NCI-H2196 treated with DMSO at 0.1 percent for 48 hours (cell line): ENCODE measurements around the gene RSPH1.

Experiments
- DNase-seq: peaks from one replicate; lab custom pipeline; 2025; ENCODE audit not compliant: unreplicated experiment; lab: John Stamatoyannopoulos, UW

Gene RSPH1

GRCh38 chr21:42513985-42514882, 18.2 kb upstream of the RSPH1 start:
- DNase-seq: no peak

- DNase-seq: no peak
Observed at GRCh38 chr21:42513151-42513984, 17.3 kb upstream of the RSPH1 start, which contains the start of gene SLC37A1. TSS of gene SLC37A1 (plus strand) at chr21:42513852. CDS start at chr21:42518455, 4,603 bp downstream.

- no peak for DNase-seq
Observed at GRCh38 chr21:42512346-42513034, 16.5 kb upstream of the RSPH1 start.

- no peak for DNase-seq
Observed at GRCh38 chr21:42509244-42509643, 13.2 kb upstream of the RSPH1 start.

GRCh38 chr21:42508371-42508770, 12.3 kb upstream of the RSPH1 start:
- no peak for DNase-seq

- DNase-seq: no peak
Observed at GRCh38 chr21:42507418-42507817, 11.4 kb upstream of the RSPH1 start.

- no peak for DNase-seq
Observed at GRCh38 chr21:42505090-42505726, 9.2 kb upstream of the RSPH1 start.

GRCh38 chr21:42503711-42504110, 7.7 kb upstream of the RSPH1 start:
- no peak for DNase-seq

GRCh38 chr21:42500736-42501135, 4.7 kb upstream of the RSPH1 start:
- DNase-seq: no peak

GRCh38 chr21:42500225-42500624, 4.2 kb upstream of the RSPH1 start:
- no peak for DNase-seq

- no peak for DNase-seq
Observed at GRCh38 chr21:42499444-42500112, 3.6 kb upstream of the RSPH1 start.

GRCh38 chr21:42498012-42498411, 2.0 kb upstream of the RSPH1 start:
- no peak for DNase-seq

- DNase-seq: no peak
Observed at GRCh38 chr21:42496839-42497202, 797 bp upstream of the RSPH1 start.

- peak; percentile 60 for DNase-seq
Observed at GRCh38 chr21:42495765-42496119, 282 bp downstream of the RSPH1 start.

GRCh38 chr21:42495027-42495426, 997 bp downstream of the RSPH1 start:
- DNase-seq: no peak

GRCh38 chr21:42493109-42494060, 2.6 kb downstream of the RSPH1 start:
- DNase-seq: no peak

GRCh38 chr21:42492201-42492600, 3.8 kb downstream of the RSPH1 start:
- DNase-seq: no peak

- no peak for DNase-seq
Observed at GRCh38 chr21:42491328-42491727, 4.7 kb downstream of the RSPH1 start.

GRCh38 chr21:42490720-42491119, 5.3 kb downstream of the RSPH1 start:
- no peak for DNase-seq
